GM19468 (cell line): ENCODE data around the gene SIK3.

Experiments
- ATAC-seq: cut with Tn5 transposase; IDR thresholded peaks from one replicate; pipeline ENCODE4 v1.9.1; 2021; ENCODE audit warnings: mild to moderate bottlenecking, moderate library complexity, moderate number of reproducible peaks; ENCODE audit not compliant: unreplicated experiment; ENCODE audit errors: extremely low read depth

Gene SIK3

GRCh38 chr11:117016747-117017146, 81.5 kb downstream of the SIK3 start:
- ATAC-seq, result no peak

GRCh38 chr11:117016246-117016645, 82.0 kb downstream of the SIK3 start:
- ATAC-seq, result no peak

GRCh38 chr11:117011541-117011898, 86.7 kb downstream of the SIK3 start:
- no peak for ATAC-seq

- ATAC-seq, result no peak
Observed at GRCh38 chr11:117010808-117011540, 87.3 kb downstream of the SIK3 start.

- no peak for ATAC-seq
Observed at GRCh38 chr11:117009905-117010605, 88.2 kb downstream of the SIK3 start.

- no peak for ATAC-seq
Observed at GRCh38 chr11:117005758-117006157, 92.5 kb downstream of the SIK3 start.

GRCh38 chr11:117002639-117003299, 95.5 kb downstream of the SIK3 start:
- ATAC-seq, result no peak

GRCh38 chr11:117000014-117000737, 98.1 kb downstream of the SIK3 start:
- no peak for ATAC-seq

- no peak for ATAC-seq
Observed at GRCh38 chr11:116997071-116997470, 101.2 kb downstream of the SIK3 start.

GRCh38 chr11:116994195-116994594, 104.0 kb downstream of the SIK3 start:
- ATAC-seq, result no peak

GRCh38 chr11:116993599-116993998, 104.6 kb downstream of the SIK3 start:
- no peak for ATAC-seq

- ATAC-seq, result no peak
Observed at GRCh38 chr11:116991491-116991890, 106.7 kb downstream of the SIK3 start.

- ATAC-seq, result no peak
Observed at GRCh38 chr11:116990811-116991210, 107.4 kb downstream of the SIK3 start.

GRCh38 chr11:116990061-116990473, 108.2 kb downstream of the SIK3 start:
- ATAC-seq, result no peak

GRCh38 chr11:116989184-116989583, 109.0 kb downstream of the SIK3 start:
- ATAC-seq, result no peak

- ATAC-seq, result peak; percentile 61
Observed at GRCh38 chr11:116986521-116987105, 111.6 kb downstream of the SIK3 start.

GRCh38 chr11:116984589-116984988, 113.6 kb downstream of the SIK3 start:
- ATAC-seq, result no peak

- no peak for ATAC-seq
Observed at GRCh38 chr11:116984186-116984585, 114.0 kb downstream of the SIK3 start.

GRCh38 chr11:116981266-116981885, 116.9 kb downstream of the SIK3 start:
- no peak for ATAC-seq
